ENCODE measurements around the gene ANAPC16. TPM values are rescaled to one million over a fixed set of nuclear protein-coding genes. Genes with fewer than 3 reads are reported as not detected.
"Not testable (repeated sequence)": the region's sequence is repeated elsewhere in the genome, so short reads cannot be mapped to it uniquely, and the experiment has no call there.

The ANAPC16 gene
- total RNA-seq, 1 donor from 2014 or later, result 58.5 TPM

DNA sequence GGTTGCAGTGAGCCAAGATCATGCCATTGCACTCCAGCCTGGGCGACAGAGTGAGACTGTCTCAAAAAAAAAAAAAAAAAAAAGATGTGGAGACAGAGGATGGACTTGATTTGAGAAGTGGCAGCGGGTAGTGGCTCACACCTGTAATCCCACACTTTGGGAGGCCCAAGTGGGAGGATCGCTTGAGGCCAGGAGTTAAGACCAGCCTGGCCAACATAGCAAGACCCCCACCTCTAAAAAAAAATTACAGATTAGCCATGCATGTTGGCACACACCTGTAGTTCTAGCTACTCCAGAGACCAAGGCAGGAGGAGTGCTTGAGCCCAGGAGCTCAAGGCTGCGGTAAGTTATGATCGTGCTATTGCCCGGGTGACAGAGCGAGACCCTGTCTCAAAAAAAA lies 24.6 kb downstream of the ANAPC16 start:
- Histone ChIP-seq H3K27ac (ENCODE audit: low read depth, low read length) (no peak overlapping the region), H3K4me1 (ENCODE audit: control insufficient read depth in 3 of 3, insufficient read depth in 3 of 3, low read length in 3 of 3) (peaks cover 42 to 66% (median 46%) of the 10 kb centered on the region in 3 donors), H3K4me3 (ENCODE audit: low read length in 3 of 3) (no peak overlapping the region), H3K36me3 (ENCODE audit: control insufficient read depth in 3 of 3, insufficient read depth in 3 of 3, low read length in 3 of 3) (peaks cover 0 to 2% (median 2%) of the 10 kb centered on the region in 3 donors), H3K27me3 (ENCODE audit: control insufficient read depth in 3 of 3, insufficient read depth in 3 of 3, low read length in 3 of 3) (no peaks in the 10 kb centered on the region), H3K9ac (ENCODE audit: low read depth in 1 of 3, low read length in 3 of 3) (no peak overlapping the region), H3K9me3 (ENCODE audit: control insufficient read depth in 3 of 3, low read length in 3 of 3) (no peaks in the 10 kb centered on the region)

DNA sequence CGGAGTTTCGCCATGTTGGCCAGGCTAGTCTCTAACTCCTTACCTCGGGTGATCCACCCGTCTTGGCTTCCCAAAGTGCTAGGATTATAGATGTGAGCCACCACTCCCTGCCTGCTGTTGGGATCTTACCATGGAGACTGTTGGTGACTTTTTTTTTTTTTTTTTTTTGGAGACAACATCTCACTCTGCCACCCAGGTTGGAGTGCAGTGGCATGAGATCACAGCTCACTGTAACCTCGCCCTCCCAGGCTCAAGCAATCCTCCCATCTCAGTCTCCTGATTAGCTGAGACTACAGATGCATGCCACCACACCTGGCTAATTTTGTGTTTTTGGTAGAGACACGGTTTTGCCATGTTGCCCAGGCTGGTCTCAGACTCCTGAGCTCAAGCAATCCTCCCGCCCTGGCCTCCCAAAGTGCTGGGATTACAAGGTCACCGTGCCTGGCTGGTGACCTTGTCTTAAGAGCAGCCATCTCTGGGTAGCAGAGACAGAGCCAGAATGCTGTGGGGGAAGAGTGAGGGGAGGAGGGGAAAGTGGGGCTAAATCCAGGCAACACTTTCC lies 26.0 kb downstream of the ANAPC16 start:
- H3K36me3 ChIP-seq (ENCODE audit: control insufficient read depth in 3 of 3, insufficient read depth in 3 of 3, low read length in 3 of 3), result peaks cover 0 to 2% (median 0%) of the 10 kb centered on the region in 3 donors
- H3K9me3 ChIP-seq (ENCODE audit: control insufficient read depth in 3 of 3, low read length in 3 of 3), result no peaks in the 10 kb centered on the region
- peaks cover 41 to 62% (median 46%) of the 10 kb centered on the region in 3 donors for H3K4me1 ChIP-seq (ENCODE audit: control insufficient read depth in 3 of 3, insufficient read depth in 3 of 3, low read length in 3 of 3)
- peak overlapping the region; percentile 4 for H3K27ac ChIP-seq (ENCODE audit: low read depth, low read length)
- no peak overlapping the region for H3K9ac ChIP-seq (ENCODE audit: low read depth in 1 of 3, low read length in 3 of 3)
- H3K27me3 ChIP-seq (ENCODE audit: control insufficient read depth in 3 of 3, insufficient read depth in 3 of 3, low read length in 3 of 3), result no peaks in the 10 kb centered on the region
- H3K4me3 ChIP-seq (ENCODE audit: low read length in 3 of 3), result no peak overlapping the region

DNA sequence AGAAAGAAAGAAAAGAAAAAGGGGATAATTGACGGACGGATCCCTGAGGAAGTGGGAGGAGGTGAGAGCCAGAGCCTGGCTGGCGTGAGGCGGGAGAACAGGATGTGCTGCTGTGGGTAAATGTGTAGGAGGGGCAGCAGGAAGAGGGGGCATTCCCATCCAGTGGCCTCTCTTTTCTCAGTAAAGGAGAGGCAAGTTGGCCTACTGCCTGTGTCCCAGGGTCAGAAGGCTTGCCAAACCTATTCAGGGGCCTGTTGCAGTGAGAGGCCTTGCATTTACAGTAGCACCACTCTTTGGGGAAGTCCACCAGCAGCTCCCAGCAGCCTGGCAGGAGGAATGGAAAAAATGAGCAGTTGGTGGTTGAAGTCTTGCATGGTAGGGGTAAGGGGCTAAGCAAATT lies 26.9 kb downstream of the ANAPC16 start:
- peak overlapping the region in 1 of 3 donors; percentile 54 for H3K9ac ChIP-seq (ENCODE audit: low read depth in 1 of 3, low read length in 3 of 3)
- no peaks in the 10 kb centered on the region for H3K36me3 ChIP-seq (ENCODE audit: control insufficient read depth in 3 of 3, insufficient read depth in 3 of 3, low read length in 3 of 3)
- H3K27ac ChIP-seq (ENCODE audit: low read depth, low read length), result peak overlapping the region; percentile 4
- H3K27me3 ChIP-seq (ENCODE audit: control insufficient read depth in 3 of 3, insufficient read depth in 3 of 3, low read length in 3 of 3), result no peaks in the 10 kb centered on the region
- no peak overlapping the region for H3K4me3 ChIP-seq (ENCODE audit: low read length in 3 of 3)
- H3K4me1 ChIP-seq (ENCODE audit: control insufficient read depth in 3 of 3, insufficient read depth in 3 of 3, low read length in 3 of 3), result peaks cover 47 to 62% (median 48%) of the 10 kb centered on the region in 3 donors
- H3K9me3 ChIP-seq (ENCODE audit: control insufficient read depth in 3 of 3, low read length in 3 of 3), result no peaks in the 10 kb centered on the region

DNA sequence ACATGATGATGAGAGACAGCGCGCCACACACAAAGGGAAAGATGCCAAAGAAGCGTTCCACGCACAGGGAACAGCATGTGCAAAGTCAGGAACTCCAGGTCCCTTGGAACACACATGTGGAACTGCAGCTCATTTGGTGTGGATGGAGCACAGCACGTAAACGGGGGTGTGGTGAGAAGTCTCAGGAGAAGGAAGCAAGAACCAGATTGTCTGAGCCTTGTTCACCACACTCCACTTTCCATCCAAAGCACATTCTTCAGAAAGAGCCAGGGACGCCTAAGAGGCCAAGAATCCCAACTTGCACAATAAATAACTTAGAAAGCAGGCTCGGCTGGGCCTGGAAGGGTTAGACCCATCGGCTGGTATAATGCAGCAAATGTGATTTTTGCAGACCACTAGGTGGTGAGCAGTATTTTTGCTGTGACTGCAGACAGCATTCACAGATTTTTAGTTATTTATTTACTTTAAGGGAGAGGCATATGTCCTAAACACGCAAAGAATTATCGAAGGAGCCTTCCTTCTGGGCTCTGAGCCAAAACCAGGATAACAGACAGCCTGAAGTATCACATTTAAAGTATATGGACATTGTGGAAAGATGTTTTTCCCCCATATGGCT lies 28.1 kb downstream of the ANAPC16 start:
- Histone ChIP-seq H3K27me3 (ENCODE audit: control insufficient read depth in 3 of 3, insufficient read depth in 3 of 3, low read length in 3 of 3) (no peaks in the 10 kb centered on the region), H3K4me1 (ENCODE audit: control insufficient read depth in 3 of 3, insufficient read depth in 3 of 3, low read length in 3 of 3) (peaks cover 49 to 63% (median 52%) of the 10 kb centered on the region in 3 donors), H3K9ac (ENCODE audit: low read depth in 1 of 3, low read length in 3 of 3) (no peak overlapping the region)

DNA sequence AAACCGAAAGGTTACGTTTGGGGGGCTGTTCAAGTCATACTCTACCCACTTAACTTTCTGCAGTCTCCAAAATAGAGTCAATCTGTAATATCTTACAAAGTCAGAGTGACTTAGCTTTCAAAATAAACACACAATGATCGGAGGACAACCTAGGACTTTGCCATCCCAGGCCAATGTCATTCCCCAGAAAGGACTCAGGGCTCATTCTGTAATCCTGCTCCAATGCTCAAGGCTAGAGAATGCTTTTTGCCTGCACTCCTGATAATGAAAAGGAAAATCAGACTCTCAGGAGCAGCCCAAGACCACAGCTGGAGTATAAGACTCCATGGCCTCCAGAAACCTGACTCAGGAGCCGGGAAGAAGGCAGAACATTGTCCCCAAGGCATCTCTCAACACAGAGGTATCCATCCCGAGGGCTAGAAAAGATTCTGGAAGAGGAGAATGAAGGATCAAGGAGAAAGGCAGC lies 28.8 kb downstream of the ANAPC16 start:
- Histone ChIP-seq H3K27me3 (ENCODE audit: control insufficient read depth in 3 of 3, insufficient read depth in 3 of 3, low read length in 3 of 3) (no peaks in the 10 kb centered on the region), H3K9me3 (ENCODE audit: control insufficient read depth in 3 of 3, low read length in 3 of 3) (no peaks in the 10 kb centered on the region), H3K4me3 (ENCODE audit: low read length in 3 of 3) (no peak overlapping the region), H3K9ac (ENCODE audit: low read depth in 1 of 3, low read length in 3 of 3) (no peak overlapping the region), H3K36me3 (ENCODE audit: control insufficient read depth in 3 of 3, insufficient read depth in 3 of 3, low read length in 3 of 3) (no peaks in the 10 kb centered on the region), H3K4me1 (ENCODE audit: control insufficient read depth in 3 of 3, insufficient read depth in 3 of 3, low read length in 3 of 3) (peaks cover 54 to 66% (median 54%) of the 10 kb centered on the region in 3 donors), H3K27ac (ENCODE audit: low read depth, low read length) (peak overlapping the region; percentile 27)

More for the DNA sequence above, 28.1 kb downstream of the ANAPC16 start:
- no peaks in the 10 kb centered on the region for H3K9me3 ChIP-seq (ENCODE audit: control insufficient read depth in 3 of 3, low read length in 3 of 3)
- H3K36me3 ChIP-seq (ENCODE audit: control insufficient read depth in 3 of 3, insufficient read depth in 3 of 3, low read length in 3 of 3), result no peaks in the 10 kb centered on the region
- H3K27ac ChIP-seq (ENCODE audit: low read depth, low read length), result peak overlapping the region; percentile 27
- no peak overlapping the region for H3K4me3 ChIP-seq (ENCODE audit: low read length in 3 of 3)

DNA sequence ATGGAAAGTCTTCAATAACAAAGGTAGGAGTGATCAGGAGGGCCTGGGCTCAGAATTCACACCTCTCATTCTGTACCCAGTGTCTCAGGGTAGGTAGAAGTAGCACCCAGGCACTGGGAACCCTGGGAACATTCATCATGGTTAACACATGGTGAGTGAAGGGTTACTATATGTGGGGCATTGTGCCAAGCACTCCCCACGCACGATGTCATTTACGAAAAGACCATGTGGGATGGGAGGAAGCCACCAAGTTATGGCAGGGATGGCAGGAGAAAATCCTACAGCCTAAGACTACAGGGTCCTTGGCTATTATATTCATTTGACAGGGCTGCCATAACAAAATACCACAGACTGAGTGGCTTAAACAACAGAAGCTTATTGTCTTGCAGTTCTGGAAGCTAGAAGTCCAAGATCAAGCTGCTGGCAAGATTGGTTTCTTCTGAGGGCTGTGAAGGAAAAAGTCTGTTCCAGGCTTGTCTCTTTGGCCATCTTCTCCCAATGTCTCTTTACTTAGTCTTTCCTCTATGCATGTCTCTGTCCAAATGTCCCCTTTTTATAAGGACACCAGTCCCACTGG lies 30.2 kb downstream of the ANAPC16 start:
- Histone ChIP-seq H3K4me3 (ENCODE audit: low read length in 3 of 3) (no peak overlapping the region), H3K9ac (ENCODE audit: low read depth in 1 of 3, low read length in 3 of 3) (no peak overlapping the region), H3K36me3 (ENCODE audit: control insufficient read depth in 3 of 3, insufficient read depth in 3 of 3, low read length in 3 of 3) (no peaks in the 10 kb centered on the region), H3K9me3 (ENCODE audit: control insufficient read depth in 3 of 3, low read length in 3 of 3) (no peaks in the 10 kb centered on the region), H3K4me1 (ENCODE audit: control insufficient read depth in 3 of 3, insufficient read depth in 3 of 3, low read length in 3 of 3) (peaks cover 63 to 77% (median 63%) of the 10 kb centered on the region in 3 donors), H3K27ac (ENCODE audit: low read depth, low read length) (peak overlapping the region; percentile 30), H3K27me3 (ENCODE audit: control insufficient read depth in 3 of 3, insufficient read depth in 3 of 3, low read length in 3 of 3) (no peaks in the 10 kb centered on the region)

DNA sequence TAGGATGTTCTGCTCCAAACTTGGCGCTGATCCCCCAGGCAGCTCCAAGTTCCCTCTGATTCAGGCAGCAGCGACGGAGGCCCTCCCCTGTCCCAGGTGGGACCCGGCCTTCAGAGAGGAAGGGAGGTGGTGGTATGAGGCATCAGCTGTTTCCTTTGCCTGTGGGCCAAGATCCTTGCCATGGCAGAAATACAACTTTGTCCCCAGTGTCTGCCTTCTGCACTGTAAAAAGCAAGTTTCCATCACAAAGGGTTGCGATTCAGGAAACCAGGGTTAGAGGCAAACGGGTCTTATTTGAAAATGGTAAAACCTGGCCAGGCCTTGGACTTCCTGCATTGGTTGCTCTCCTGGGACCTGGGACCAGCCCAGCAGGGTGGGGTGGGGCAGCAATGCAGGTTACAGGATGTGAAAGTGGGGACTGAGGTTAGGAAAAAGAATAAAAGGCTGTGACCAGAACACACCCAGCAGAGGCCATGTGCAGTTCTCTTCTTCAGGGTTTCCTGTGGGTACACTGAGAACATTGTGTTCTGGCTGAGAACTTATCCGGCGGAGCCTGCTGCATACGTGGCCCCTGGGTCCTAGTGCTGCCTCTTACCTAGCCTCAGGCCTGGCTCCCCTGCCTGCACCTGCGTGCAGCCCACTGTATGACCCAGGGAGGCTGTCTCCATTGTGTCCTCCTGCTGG lies 32.8 kb downstream of the ANAPC16 start:
- Histone ChIP-seq H3K36me3 (ENCODE audit: control insufficient read depth in 3 of 3, insufficient read depth in 3 of 3, low read length in 3 of 3) (no peaks in the 10 kb centered on the region), H3K4me1 (ENCODE audit: control insufficient read depth in 3 of 3, insufficient read depth in 3 of 3, low read length in 3 of 3) (peaks cover 66 to 79% (median 66%) of the 10 kb centered on the region in 3 donors), H3K9ac (ENCODE audit: low read depth in 1 of 3, low read length in 3 of 3) (peak overlapping the region; percentile 73 to 79 (median 75)), H3K27me3 (ENCODE audit: control insufficient read depth in 3 of 3, insufficient read depth in 3 of 3, low read length in 3 of 3) (no peaks in the 10 kb centered on the region), H3K9me3 (ENCODE audit: control insufficient read depth in 3 of 3, low read length in 3 of 3) (no peaks in the 10 kb centered on the region), H3K27ac (ENCODE audit: low read depth, low read length) (peak overlapping the region; percentile 90), H3K4me3 (ENCODE audit: low read length in 3 of 3) (peak overlapping the region; percentile 44 to 63 (median 56))

DNA sequence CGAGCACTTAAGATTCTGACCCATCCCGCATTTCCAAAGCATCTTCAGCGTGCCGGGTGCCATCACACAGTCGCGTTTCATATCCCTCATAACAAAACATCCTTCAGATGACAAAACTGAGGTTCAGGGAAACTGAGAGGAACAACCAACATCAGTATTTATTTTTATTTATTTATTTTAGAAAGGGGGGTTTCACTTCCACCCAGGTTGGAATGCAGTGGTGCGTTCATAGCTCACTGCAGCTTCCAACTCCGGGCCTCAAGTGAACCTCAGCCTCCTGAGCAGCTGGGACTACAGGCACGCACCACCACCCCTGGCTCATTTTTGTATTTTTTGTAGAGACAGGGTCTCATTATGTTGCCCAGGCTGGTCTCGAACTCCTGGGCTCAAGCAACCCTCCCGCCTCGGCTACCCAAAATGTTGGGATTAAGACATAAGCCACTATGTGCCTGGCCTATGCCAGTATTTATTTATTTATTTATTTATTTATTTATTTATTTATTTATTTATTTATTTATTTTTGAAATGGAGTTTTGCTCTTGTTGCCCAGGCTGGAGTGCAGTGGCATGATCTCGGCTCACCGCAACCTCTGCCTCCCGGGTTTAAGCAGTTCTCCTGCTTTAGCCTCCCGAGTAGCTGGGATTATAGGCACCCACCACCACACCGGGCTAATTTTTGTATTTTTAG lies 33.5 kb downstream of the ANAPC16 start:
- not testable (repeated sequence) for H3K36me3 ChIP-seq (ENCODE audit: control insufficient read depth in 3 of 3, insufficient read depth in 3 of 3, low read length in 3 of 3); H3K9me3 ChIP-seq (ENCODE audit: control insufficient read depth in 3 of 3, low read length in 3 of 3); H3K27me3 ChIP-seq (ENCODE audit: control insufficient read depth in 3 of 3, insufficient read depth in 3 of 3, low read length in 3 of 3); H3K9ac ChIP-seq (ENCODE audit: low read depth in 1 of 3, low read length in 3 of 3)
- Histone ChIP-seq H3K4me1 (ENCODE audit: control insufficient read depth in 3 of 3, insufficient read depth in 3 of 3, low read length in 3 of 3) (peaks cover 63 to 79% (median 68%) of the 10 kb centered on the region in 3 donors), H3K4me3 (ENCODE audit: low read length in 3 of 3) (peak overlapping the region in 2 of 3 donors; percentile 56 to 63), H3K27ac (ENCODE audit: low read depth, low read length) (peak overlapping the region; percentile 90)

DNA sequence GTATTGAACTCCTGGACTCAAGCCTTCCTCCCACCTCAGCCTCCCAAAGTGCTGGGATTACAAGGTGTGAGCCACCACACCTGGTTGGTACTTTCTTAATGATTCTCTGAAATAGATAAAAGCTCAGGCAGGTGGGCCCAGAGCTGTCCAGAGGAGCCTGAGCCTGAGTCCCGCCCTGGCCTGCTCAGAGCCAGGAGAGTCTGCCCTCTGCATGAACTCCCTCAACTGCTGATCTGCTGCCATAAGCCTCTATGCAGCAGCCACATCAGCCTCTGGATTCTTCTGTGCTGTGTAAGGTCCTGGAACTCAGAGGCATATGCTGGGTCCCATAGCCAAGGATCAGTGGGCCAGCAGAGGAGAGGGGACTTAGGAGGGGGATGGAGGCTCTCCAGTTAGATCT lies 34.9 kb downstream of the ANAPC16 start:
- Histone ChIP-seq H3K9me3 (ENCODE audit: control insufficient read depth in 3 of 3, low read length in 3 of 3) (no peaks in the 10 kb centered on the region), H3K9ac (ENCODE audit: low read depth in 1 of 3, low read length in 3 of 3) (peak overlapping the region in 1 of 3 donors; percentile 20), H3K27me3 (ENCODE audit: control insufficient read depth in 3 of 3, insufficient read depth in 3 of 3, low read length in 3 of 3) (no peaks in the 10 kb centered on the region), H3K36me3 (ENCODE audit: control insufficient read depth in 3 of 3, insufficient read depth in 3 of 3, low read length in 3 of 3) (no peaks in the 10 kb centered on the region), H3K4me1 (ENCODE audit: control insufficient read depth in 3 of 3, insufficient read depth in 3 of 3, low read length in 3 of 3) (peaks cover 67 to 81% (median 74%) of the 10 kb centered on the region in 3 donors), H3K4me3 (ENCODE audit: low read length in 3 of 3) (no peak overlapping the region), H3K27ac (ENCODE audit: low read depth, low read length) (peak overlapping the region; percentile 11)
